Measurements from ENCODE around the gene CYP4B1. TPM values are rescaled to one million over a fixed set of nuclear protein-coding genes. Genes with fewer than 3 reads are reported as not detected.
A peak's percentile ranks its signal among the peaks of the same experiment; 100 is the strongest.
"Not testable (repeated sequence)": the region's sequence is repeated elsewhere in the genome, so short reads cannot be mapped to it uniquely, and the experiment has no call there.

CYP4B1 gene
- total RNA-seq, 1 experiment from 2014 or later, result not detected

DNA sequence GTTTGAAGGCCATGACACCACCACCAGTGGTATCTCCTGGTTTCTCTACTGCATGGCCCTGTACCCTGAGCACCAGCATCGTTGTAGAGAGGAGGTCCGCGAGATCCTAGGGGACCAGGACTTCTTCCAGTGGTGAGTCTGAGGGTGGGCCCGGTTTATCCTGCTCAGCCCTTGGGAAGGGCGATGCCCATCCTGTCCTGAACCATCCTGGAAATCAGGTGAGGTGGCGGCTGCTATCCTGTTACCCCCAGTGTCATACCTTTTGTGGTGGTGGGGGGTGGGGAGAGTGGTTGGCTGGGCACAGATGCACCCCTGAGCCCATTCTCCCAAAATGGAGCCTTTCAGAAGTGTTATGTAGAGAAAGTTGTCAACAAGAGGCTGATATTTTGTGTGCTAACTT is 16.3 kb downstream of the CYP4B1 start:
- peak; percentile 3 for DNase-seq
- H3K27me3 ChIP-seq (ENCODE audit: control insufficient read depth, insufficient read depth, low read length), result no peaks in the 10 kb centered on the region; the same call in 1 of the 2 replicates
- H3K36me3 ChIP-seq (replicated peaks; ENCODE audit: control insufficient read depth, insufficient read depth, low read length), result no peaks in the 10 kb centered on the region
- H3K4me3 ChIP-seq (ENCODE audit: insufficient read depth, low read depth, low read length), result no peak overlapping the region

- Histone ChIP-seq H3K4me3 (ENCODE audit: insufficient read depth, low read depth, low read length) (no peak overlapping the region), H3K36me3 (replicated peaks; ENCODE audit: control insufficient read depth, insufficient read depth, low read length) (no peaks in the 10 kb centered on the region), H3K27me3 (ENCODE audit: control insufficient read depth, insufficient read depth, low read length) (no peaks in the 10 kb centered on the region; the same call in 1 of the 2 replicates)
- DNase-seq, result peak; percentile 8
Observed at GRCh38 chr1:46816930-46817329, 18.1 kb downstream of the CYP4B1 start.

DNA sequence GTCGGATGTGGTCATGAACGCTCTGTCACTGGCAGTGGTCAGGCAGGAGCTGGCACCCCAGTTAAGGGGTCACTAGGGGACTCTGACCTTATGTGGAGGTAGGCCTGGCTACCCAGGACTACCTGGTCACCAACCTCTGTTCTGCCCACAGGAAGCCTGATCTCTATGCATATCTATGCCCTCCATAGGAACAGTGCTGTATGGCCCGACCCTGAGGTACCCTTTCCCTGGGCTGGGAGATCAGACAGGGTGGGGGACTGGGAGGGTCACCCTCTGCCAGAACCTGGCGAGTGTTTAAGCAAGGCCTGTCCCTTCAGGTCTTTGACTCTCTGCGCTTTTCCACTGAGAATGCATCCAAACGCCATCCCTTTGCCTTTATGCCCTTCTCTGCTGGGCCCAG is 19.0 kb downstream of the CYP4B1 start:
- Histone ChIP-seq H3K27me3 (ENCODE audit: control insufficient read depth, insufficient read depth, low read length) (no peaks in the 10 kb centered on the region; the same call in 1 of the 2 replicates), H3K36me3 (replicated peaks; ENCODE audit: control insufficient read depth, insufficient read depth, low read length) (no peaks in the 10 kb centered on the region), H3K4me3 (ENCODE audit: insufficient read depth, low read depth, low read length) (no peak overlapping the region)
- peak; percentile 4 for DNase-seq

GRCh38 chr1:46818591-46818990 is 19.7 kb downstream of the CYP4B1 start:
- H3K36me3 ChIP-seq (replicated peaks; ENCODE audit: control insufficient read depth, insufficient read depth, low read length), result no peaks in the 10 kb centered on the region

DNA sequence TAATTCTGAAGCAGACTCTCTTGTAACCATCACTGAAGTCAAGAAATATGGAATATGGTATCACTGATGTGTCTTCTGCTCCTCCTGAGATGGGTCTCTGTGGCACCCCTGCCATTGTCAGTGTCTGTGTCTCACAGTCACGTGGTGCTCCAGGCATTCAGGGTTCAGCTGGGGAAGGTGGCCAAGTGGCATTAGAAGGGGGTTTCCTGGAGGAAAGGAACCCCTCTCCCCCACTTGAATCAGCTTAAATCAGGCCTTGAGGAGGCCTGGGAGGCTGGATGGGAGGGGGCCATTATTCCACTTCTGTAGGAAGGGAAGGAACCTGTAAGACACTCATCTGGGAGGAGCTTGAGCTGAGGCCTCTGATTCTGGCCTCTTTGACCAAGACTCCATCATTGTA is 20.5 kb downstream of the CYP4B1 start:
- Histone ChIP-seq H3K4me3 (ENCODE audit: insufficient read depth, low read depth, low read length) (no peak overlapping the region), H3K36me3 (replicated peaks; ENCODE audit: control insufficient read depth, insufficient read depth, low read length) (no peaks in the 10 kb centered on the region), H3K27me3 (ENCODE audit: control insufficient read depth, insufficient read depth, low read length) (no peaks in the 10 kb centered on the region; the same call in 1 of the 2 replicates)
- no peak for DNase-seq

More at GRCh38 chr1:46818591-46818990, 19.7 kb downstream of the CYP4B1 start:
- no peak overlapping the region for H3K4me3 ChIP-seq (ENCODE audit: insufficient read depth, low read depth, low read length)
- no peaks in the 10 kb centered on the region; the same call in 1 of the 2 replicates for H3K27me3 ChIP-seq (ENCODE audit: control insufficient read depth, insufficient read depth, low read length)
- DNase-seq, result no peak

DNA sequence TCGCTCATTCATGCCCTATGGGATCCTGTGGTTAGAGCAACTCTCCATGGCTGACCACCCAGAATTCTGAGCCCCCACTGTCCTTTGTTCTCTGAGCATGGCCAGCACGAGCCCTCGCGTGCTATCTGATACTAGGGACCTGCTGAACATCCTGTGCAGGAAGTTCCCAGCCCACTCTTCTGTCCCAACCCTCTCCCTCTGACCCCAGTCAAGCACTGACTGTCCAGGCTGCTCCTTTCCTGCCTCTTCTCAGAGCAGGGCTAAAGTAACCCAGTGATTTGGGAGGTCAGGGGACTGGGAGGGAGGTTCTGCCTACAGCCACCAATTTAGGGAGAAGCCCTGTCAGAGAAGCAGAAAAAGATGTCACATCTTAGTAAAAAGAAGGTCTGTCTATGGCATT is 21.2 kb downstream of the CYP4B1 start:
- Histone ChIP-seq H3K36me3 (replicated peaks; ENCODE audit: control insufficient read depth, insufficient read depth, low read length) (no peaks in the 10 kb centered on the region), H3K27me3 (ENCODE audit: control insufficient read depth, insufficient read depth, low read length) (no peaks in the 10 kb centered on the region), H3K4me3 (ENCODE audit: insufficient read depth, low read depth, low read length) (no peak overlapping the region)
- DNase-seq, result no peak

- Histone ChIP-seq H3K4me3 (ENCODE audit: insufficient read depth, low read depth, low read length) (no peak overlapping the region), H3K36me3 (replicated peaks; ENCODE audit: control insufficient read depth, insufficient read depth, low read length) (no peaks in the 10 kb centered on the region), H3K27me3 (ENCODE audit: control insufficient read depth, insufficient read depth, low read length) (no peaks in the 10 kb centered on the region)
- DNase-seq, result no peak
Observed at GRCh38 chr1:46820560-46821060, 21.8 kb downstream of the CYP4B1 start.

DNA sequence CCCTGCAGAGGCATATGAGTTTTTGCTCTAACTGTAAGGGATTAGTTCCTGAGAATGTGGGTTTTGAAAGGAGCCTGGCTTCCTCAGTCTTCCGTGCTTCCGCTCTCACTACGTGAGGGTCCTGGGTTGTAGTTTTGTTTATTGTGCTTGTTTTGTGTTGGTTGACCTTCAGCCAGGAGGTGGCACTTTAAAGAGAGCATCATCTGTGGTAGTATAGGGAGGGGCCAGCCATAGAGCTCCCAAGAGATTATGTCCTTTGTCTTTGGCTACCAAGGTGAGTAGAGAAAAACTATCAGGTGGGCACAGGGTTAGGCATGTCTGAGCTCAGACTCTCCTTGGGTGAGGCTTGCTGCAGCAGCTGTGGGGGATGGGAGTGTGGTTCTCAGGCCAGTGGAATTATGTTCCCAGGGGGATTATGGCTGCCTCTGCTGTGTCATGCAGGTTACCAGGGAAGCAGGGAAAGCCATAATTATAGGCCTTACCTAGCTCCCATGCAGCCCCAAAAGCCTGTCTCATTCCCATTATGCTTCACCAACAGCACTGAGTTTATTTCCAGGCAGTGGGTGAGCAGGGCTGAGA is 23.5 kb downstream of the CYP4B1 start:
- no peak for DNase-seq
- Histone ChIP-seq H3K27me3 (ENCODE audit: control insufficient read depth, insufficient read depth, low read length) (no peaks in the 10 kb centered on the region), H3K4me3 (ENCODE audit: insufficient read depth, low read depth, low read length) (no peak overlapping the region), H3K36me3 (replicated peaks; ENCODE audit: control insufficient read depth, insufficient read depth, low read length) (no peaks in the 10 kb centered on the region)

DNA sequence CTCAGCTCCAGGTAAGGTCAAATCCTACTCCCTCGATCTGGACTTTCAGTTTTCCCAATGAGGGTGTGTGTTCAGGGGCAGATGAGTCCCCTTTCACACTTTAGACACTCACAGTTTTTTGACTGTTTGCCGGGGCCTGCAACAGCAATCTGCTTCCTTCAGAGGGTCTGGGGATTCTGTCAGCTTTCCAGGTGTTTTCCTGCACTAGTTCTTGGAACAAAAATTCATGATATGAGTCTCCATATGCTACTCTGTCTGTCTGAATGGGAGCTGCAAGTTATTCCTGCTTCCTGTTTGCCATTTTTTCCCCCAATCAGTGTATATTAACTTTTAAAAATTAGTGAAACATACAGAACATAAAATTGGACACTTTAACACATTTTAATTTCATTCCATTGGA is 24.3 kb downstream of the CYP4B1 start:
- H3K36me3 ChIP-seq (replicated peaks; ENCODE audit: control insufficient read depth, insufficient read depth, low read length), result no peaks in the 10 kb centered on the region
- DNase-seq, result no peak

DNA sequence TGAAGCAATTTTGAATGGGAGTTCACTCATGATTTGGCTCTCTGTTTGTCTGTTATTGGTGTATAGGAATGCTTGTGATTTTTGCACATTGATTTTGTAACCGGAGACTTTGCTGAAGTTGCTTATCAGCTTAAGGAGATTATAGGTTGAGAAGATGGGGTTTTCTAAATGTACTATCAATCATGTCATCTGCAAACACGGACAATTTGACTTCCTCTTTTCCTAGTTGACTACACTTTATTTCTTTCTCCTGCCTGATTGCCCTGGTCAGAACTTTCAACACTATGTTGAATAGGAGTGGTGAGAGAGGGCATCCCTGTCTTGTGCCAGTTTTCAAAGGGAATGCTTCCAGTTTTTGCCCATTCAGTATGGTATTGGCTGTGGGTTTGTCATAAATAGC is 28.0 kb downstream of the CYP4B1 start:
- H3K4me3 ChIP-seq (ENCODE audit: insufficient read depth, low read depth, low read length); H3K27me3 ChIP-seq (ENCODE audit: control insufficient read depth, insufficient read depth, low read length); DNase-seq; H3K36me3 ChIP-seq (replicated peaks; ENCODE audit: control insufficient read depth, insufficient read depth, low read length): not testable (repeated sequence)

More for the DNA sequence above, 24.3 kb downstream of the CYP4B1 start:
- no peak overlapping the region for H3K4me3 ChIP-seq (ENCODE audit: insufficient read depth, low read depth, low read length)
- no peaks in the 10 kb centered on the region for H3K27me3 ChIP-seq (ENCODE audit: control insufficient read depth, insufficient read depth, low read length)

DNA sequence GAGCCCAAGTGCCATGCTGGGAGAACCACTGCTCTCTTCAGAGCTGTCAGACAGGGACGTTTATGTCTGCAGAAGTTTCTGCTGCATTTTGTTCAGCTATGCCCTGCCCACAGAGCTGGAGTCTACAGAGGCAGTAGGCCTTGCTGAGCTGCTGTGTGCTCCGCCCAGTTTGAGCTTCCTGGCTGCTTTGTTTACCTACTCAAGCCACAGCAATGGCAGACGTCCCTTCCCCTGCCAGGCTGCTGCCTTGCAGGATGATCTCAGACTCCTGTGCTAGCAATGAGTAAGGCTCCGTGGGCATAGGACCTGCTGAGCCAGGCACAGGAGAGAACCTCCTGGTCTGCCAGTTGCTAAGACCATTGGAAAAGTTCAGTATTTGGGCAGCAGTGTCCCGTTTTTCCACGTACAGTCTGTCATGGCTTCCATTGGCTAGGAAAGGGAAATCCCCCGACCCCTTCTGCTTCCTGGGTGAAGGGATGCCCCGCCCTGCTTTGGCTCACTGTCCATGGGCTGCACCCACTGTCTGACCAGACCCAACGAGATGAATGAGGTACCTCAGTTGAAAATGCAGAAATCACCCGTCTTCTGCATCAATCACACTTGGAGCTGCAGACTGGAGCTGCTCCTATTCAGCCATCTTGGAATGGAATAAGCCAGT is 31.9 kb downstream of the CYP4B1 start:
- H3K4me3 ChIP-seq (ENCODE audit: insufficient read depth, low read depth, low read length), result no peak overlapping the region
- DNase-seq, result no peak
- H3K36me3 ChIP-seq (replicated peaks; ENCODE audit: control insufficient read depth, insufficient read depth, low read length), result no peaks in the 10 kb centered on the region
- H3K27me3 ChIP-seq (ENCODE audit: control insufficient read depth, insufficient read depth, low read length), result no peaks in the 10 kb centered on the region

DNA sequence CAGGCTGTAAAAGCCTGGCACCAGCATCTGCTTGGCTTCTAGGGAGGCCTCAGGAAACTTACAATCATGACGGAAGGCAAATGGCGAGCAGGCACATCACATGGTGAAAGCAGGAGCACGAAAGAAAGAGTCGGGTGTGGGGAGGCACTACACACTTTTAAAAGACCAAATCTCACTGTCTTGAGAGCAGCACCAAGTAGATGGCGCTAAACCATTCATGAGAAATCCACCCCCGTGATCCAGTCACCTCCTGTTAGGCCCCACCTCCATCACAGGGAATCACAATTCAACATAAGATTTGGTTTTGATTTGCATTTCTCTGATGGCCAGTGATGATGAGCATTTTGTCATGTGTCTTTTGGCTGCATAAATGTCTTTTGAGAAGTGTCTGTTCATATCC is 36.6 kb downstream of the CYP4B1 start:
- H3K4me3 ChIP-seq (ENCODE audit: insufficient read depth, low read depth, low read length); DNase-seq; H3K27me3 ChIP-seq (ENCODE audit: control insufficient read depth, insufficient read depth, low read length); H3K36me3 ChIP-seq (replicated peaks; ENCODE audit: control insufficient read depth, insufficient read depth, low read length): not testable (repeated sequence)

DNA sequence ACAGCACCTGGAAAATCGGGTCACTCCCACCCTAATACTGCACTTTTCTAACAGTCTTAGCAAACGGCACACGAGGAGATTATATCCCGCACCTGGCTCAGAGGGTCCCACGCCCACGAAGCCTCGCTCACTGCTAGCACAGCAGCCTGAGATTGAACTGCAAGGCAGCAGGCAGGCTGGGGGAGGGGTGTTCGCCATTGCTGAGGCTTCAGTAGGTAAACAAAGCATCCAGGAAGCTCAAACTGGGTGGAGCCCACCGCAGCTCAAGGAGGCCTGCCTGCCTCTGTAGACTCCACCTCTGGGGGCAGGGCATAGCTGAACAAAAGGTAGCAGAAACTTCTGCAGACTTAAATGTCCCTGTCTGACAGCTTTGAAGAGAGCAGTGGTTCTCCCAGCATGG is 47.5 kb downstream of the CYP4B1 start:
- not testable (repeated sequence) for H3K36me3 ChIP-seq (replicated peaks; ENCODE audit: control insufficient read depth, insufficient read depth, low read length); H3K27me3 ChIP-seq (ENCODE audit: control insufficient read depth, insufficient read depth, low read length); DNase-seq; H3K4me3 ChIP-seq (ENCODE audit: insufficient read depth, low read depth, low read length)

DNA sequence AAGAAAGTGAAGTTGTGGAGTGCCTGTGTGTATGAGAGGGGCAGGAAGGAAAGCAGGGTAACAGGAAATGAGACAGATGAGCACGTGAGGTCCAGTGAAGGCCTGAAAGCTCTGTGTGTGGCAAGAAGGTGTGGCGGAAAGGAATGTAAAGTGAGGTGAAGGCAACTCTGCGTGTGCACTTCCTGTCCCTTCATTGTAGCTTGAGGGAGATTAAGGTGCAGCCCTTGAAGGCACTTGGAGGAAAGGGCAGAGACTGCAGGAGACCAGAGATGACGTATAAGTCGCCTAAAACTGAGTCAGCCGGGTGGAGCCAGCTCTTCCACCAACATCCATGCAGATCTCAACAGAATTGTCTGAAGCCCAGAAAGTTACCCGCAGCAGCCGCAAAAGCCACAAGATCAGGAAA is 58.8 kb downstream of the CYP4B1 start:
- not testable (repeated sequence) for H3K27me3 ChIP-seq (ENCODE audit: control insufficient read depth, insufficient read depth, low read length); H3K4me3 ChIP-seq (ENCODE audit: insufficient read depth, low read depth, low read length); H3K36me3 ChIP-seq (replicated peaks; ENCODE audit: control insufficient read depth, insufficient read depth, low read length); DNase-seq

DNA sequence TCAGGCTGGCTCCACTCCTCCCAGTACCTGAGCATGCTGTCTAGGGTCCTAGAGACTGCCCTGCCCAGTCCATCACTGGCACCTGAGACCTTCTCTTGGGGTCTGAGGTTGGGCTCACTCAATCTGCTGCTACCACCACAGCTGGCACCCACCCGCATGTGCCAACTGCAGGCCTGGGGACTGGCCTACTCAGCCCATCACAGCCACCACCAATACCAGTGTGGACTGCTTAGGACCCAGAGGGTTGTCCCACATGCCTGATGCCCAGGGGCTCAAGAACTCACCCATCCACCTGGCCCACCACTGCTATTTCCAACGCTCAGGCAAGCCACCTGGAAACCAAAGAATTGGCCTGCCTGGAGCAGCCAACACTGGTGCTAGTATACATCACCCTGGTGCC is 63.5 kb downstream of the CYP4B1 start:
- Histone ChIP-seq H3K36me3 (replicated peaks; ENCODE audit: control insufficient read depth, insufficient read depth, low read length) (no peaks in the 10 kb centered on the region), H3K4me3 (ENCODE audit: insufficient read depth, low read depth, low read length) (no peak overlapping the region), H3K27me3 (ENCODE audit: control insufficient read depth, insufficient read depth, low read length) (no peaks in the 10 kb centered on the region)
- DNase-seq, result no peak

Data from H7 (cell line).